Measurements from ENCODE around the gene TMEM35B. TPM values are rescaled to one million over a fixed set of nuclear protein-coding genes. Genes with fewer than 3 reads are reported as not detected.

TMEM35B gene
- total RNA-seq, 1 experiment from 2014 or later = 8.7 TPM

DNA sequence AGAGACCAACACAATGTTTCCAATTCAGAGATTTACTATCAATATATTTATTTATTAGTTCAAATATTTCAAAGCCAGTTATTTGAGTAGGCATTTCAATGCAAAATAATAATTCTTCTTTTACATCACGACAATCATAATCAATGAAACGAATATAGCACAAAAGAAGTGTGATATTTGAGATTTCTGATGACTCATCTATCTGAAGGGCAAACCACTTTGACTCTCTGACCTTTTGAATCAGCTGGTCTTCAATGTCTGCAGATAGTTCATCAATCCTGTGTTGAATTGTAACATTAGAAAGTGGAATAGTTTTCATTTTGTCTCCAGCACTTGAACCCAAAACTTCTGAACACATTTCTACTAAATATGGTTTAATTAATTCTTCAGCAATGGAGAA is 3.0 kb upstream of the TMEM35B start:
- Mint-ChIP-seq H3K36me3 (no peaks in the 10 kb centered on the region), H3K4me3 (no peak overlapping the region), H3K27me3 (ENCODE audit: low read depth) (no peaks in the 10 kb centered on the region), H3K27ac (no peak overlapping the region), H3K9me3 (no peaks in the 10 kb centered on the region), H3K4me1 (peaks cover 11% of the 10 kb centered on the region)
- ChIA-PET CTCF (no interaction called here), POLR2A (no interaction called here)
- no peak for DNase-seq (ENCODE audit: low spot score)
- no peak for TF ChIP-seq FOXK1 (CRISPR knock-in tag; IDR thresholded peaks at IDR 0.05)
- TF ChIP-seq, protein P1, sequence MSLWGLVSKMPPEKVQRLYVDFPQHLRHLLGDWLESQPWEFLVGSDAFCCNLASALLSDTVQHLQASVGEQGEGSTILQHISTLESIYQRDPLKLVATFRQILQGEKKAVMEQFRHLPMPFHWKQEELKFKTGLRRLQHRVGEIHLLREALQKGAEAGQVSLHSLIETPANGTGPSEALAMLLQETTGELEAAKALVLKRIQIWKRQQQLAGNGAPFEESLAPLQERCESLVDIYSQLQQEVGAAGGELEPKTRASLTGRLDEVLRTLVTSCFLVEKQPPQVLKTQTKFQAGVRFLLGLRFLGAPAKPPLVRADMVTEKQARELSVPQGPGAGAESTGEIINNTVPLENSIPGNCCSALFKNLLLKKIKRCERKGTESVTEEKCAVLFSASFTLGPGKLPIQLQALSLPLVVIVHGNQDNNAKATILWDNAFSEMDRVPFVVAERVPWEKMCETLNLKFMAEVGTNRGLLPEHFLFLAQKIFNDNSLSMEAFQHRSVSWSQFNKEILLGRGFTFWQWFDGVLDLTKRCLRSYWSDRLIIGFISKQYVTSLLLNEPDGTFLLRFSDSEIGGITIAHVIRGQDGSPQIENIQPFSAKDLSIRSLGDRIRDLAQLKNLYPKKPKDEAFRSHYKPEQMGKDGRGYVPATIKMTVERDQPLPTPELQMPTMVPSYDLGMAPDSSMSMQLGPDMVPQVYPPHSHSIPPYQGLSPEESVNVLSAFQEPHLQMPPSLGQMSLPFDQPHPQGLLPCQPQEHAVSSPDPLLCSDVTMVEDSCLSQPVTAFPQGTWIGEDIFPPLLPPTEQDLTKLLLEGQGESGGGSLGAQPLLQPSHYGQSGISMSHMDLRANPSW (CRISPR knock-in tag; conservative IDR thresholded peaks at IDR 0.05; ENCODE audit: low read depth) = no peak
- TF ChIP-seq, protein P2, sequence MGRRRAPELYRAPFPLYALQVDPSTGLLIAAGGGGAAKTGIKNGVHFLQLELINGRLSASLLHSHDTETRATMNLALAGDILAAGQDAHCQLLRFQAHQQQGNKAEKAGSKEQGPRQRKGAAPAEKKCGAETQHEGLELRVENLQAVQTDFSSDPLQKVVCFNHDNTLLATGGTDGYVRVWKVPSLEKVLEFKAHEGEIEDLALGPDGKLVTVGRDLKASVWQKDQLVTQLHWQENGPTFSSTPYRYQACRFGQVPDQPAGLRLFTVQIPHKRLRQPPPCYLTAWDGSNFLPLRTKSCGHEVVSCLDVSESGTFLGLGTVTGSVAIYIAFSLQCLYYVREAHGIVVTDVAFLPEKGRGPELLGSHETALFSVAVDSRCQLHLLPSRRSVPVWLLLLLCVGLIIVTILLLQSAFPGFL (CRISPR knock-in tag; IDR thresholded peaks at IDR 0.05; ENCODE audit: borderline replicate concordance) = no peak
- ATAC-seq = no peak

DNA sequence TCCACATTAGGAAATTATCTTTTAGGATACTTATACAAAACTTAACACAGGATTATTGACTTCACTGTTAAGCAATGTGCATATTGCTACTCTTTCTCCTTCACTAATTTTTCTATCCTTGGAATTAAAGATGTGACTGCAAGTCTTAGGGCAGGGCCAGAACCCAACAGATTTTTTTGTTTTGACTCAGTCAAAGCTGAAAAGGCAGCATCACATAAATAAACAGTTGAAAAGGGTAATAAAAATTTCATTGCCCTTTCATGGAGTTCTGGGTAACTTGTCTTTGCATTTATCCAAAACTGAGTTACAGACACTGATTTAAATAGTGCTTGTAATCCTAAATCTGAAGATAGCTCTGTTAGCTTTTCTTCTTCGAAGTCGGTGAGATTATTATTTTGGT is 1.9 kb upstream of the TMEM35B start:
- Mint-ChIP-seq H3K27me3 (ENCODE audit: low read depth) (no peaks in the 10 kb centered on the region), H3K4me3 (no peak overlapping the region), H3K27ac (no peak overlapping the region), H3K36me3 (no peaks in the 10 kb centered on the region), H3K9me3 (no peaks in the 10 kb centered on the region), H3K4me1 (peaks cover 11% of the 10 kb centered on the region)
- TF ChIP-seq, protein P3, sequence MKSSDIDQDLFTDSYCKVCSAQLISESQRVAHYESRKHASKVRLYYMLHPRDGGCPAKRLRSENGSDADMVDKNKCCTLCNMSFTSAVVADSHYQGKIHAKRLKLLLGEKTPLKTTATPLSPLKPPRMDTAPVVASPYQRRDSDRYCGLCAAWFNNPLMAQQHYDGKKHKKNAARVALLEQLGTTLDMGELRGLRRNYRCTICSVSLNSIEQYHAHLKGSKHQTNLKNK (CRISPR knock-in tag; IDR thresholded peaks at IDR 0.05) = no peak
- TF ChIP-seq, protein P4, sequence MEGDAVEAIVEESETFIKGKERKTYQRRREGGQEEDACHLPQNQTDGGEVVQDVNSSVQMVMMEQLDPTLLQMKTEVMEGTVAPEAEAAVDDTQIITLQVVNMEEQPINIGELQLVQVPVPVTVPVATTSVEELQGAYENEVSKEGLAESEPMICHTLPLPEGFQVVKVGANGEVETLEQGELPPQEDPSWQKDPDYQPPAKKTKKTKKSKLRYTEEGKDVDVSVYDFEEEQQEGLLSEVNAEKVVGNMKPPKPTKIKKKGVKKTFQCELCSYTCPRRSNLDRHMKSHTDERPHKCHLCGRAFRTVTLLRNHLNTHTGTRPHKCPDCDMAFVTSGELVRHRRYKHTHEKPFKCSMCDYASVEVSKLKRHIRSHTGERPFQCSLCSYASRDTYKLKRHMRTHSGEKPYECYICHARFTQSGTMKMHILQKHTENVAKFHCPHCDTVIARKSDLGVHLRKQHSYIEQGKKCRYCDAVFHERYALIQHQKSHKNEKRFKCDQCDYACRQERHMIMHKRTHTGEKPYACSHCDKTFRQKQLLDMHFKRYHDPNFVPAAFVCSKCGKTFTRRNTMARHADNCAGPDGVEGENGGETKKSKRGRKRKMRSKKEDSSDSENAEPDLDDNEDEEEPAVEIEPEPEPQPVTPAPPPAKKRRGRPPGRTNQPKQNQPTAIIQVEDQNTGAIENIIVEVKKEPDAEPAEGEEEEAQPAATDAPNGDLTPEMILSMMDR (IDR thresholded peaks at IDR 0.05) = no peak
- TF ChIP-seq SMAD3 (CRISPR knock-in tag; IDR thresholded peaks at IDR 0.05; ENCODE audit: borderline replicate concordance) = no peak
- TF ChIP-seq NR1H2 (CRISPR knock-in tag; IDR thresholded peaks at IDR 0.05) = no peak
- TF ChIP-seq, protein P5, sequence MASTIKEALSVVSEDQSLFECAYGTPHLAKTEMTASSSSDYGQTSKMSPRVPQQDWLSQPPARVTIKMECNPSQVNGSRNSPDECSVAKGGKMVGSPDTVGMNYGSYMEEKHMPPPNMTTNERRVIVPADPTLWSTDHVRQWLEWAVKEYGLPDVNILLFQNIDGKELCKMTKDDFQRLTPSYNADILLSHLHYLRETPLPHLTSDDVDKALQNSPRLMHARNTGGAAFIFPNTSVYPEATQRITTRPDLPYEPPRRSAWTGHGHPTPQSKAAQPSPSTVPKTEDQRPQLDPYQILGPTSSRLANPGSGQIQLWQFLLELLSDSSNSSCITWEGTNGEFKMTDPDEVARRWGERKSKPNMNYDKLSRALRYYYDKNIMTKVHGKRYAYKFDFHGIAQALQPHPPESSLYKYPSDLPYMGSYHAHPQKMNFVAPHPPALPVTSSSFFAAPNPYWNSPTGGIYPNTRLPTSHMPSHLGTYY (CRISPR knock-in tag; IDR thresholded peaks at IDR 0.05) = no peak
- no peak for TF ChIP-seq SP1 (CRISPR knock-in tag; conservative IDR thresholded peaks at IDR 0.05)
- TF ChIP-seq, protein P2 (CRISPR knock-in tag; IDR thresholded peaks at IDR 0.05; ENCODE audit: borderline replicate concordance) = no peak
- no peak for TF ChIP-seq EMX1 (CRISPR knock-in tag; IDR thresholded peaks at IDR 0.05)
- TF ChIP-seq OVOL2 (CRISPR knock-in tag; IDR thresholded peaks at IDR 0.05; ENCODE audit: borderline replicate concordance) = no peak
- TF ChIP-seq PRRX2 (CRISPR knock-in tag; IDR thresholded peaks at IDR 0.05) = no peak
- TF ChIP-seq NFYB (CRISPR knock-in tag; conservative IDR thresholded peaks at IDR 0.05; ENCODE audit: low read depth) = no peak
- TF ChIP-seq, protein P6, sequence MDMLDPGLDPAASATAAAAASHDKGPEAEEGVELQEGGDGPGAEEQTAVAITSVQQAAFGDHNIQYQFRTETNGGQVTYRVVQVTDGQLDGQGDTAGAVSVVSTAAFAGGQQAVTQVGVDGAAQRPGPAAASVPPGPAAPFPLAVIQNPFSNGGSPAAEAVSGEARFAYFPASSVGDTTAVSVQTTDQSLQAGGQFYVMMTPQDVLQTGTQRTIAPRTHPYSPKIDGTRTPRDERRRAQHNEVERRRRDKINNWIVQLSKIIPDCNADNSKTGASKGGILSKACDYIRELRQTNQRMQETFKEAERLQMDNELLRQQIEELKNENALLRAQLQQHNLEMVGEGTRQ (CRISPR knock-in tag; IDR thresholded peaks at IDR 0.05) = no peak
- TF ChIP-seq, protein P7, sequence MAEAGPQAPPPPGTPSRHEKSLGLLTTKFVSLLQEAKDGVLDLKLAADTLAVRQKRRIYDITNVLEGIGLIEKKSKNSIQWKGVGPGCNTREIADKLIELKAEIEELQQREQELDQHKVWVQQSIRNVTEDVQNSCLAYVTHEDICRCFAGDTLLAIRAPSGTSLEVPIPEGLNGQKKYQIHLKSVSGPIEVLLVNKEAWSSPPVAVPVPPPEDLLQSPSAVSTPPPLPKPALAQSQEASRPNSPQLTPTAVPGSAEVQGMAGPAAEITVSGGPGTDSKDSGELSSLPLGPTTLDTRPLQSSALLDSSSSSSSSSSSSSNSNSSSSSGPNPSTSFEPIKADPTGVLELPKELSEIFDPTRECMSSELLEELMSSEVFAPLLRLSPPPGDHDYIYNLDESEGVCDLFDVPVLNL (CRISPR knock-in tag; IDR thresholded peaks at IDR 0.05; ENCODE audit: borderline replicate concordance, low read depth) = no peak
- TF ChIP-seq, protein P8, sequence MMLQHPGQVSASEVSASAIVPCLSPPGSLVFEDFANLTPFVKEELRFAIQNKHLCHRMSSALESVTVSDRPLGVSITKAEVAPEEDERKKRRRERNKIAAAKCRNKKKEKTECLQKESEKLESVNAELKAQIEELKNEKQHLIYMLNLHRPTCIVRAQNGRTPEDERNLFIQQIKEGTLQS (CRISPR knock-in tag; conservative IDR thresholded peaks at IDR 0.05) = no peak
- no peak for TF ChIP-seq ZNF423 (CRISPR knock-in tag; IDR thresholded peaks at IDR 0.05)
- no peak for TF ChIP-seq FOXK1 (CRISPR knock-in tag; IDR thresholded peaks at IDR 0.05)
- TF ChIP-seq CREM (CRISPR knock-in tag; IDR thresholded peaks at IDR 0.05) = no peak
- no peak for TF ChIP-seq JUN (CRISPR knock-in tag; IDR thresholded peaks at IDR 0.05)
- TF ChIP-seq, protein P1 (CRISPR knock-in tag; conservative IDR thresholded peaks at IDR 0.05; ENCODE audit: low read depth) = no peak
- ChIA-PET CTCF (interaction anchor here (1.1 kb wide), 1 partner anchor 134 kb away, joined by 3 read pairs; no protein-coding TSS in a partner anchor), POLR2A (no interaction called here)
- no peak for DNase-seq (ENCODE audit: low spot score)
- ATAC-seq = no peak
